GM06990 (cell line): ENCODE data around the gene ZNF512.

Experiments used
- DNase-seq: peaks from one replicate; pipeline ENCODE4 v3.0.0-alpha.2; 2011; ENCODE audit not compliant: insufficient read length; ENCODE audit errors: extremely low read depth
- H3K27me3 ChIP-seq: replicated peaks from 2 replicates; pipeline ENCODE4 v1.6.0; 2011; ENCODE audit warnings: low read length; ENCODE audit not compliant: control insufficient read depth, insufficient read depth
- H3K36me3 ChIP-seq: 2 replicates; pipeline ENCODE4 v1.5.1; 2011; ENCODE audit warnings: low read length; ENCODE audit not compliant: control insufficient read depth, insufficient read depth
- H3K4me3 ChIP-seq: replicated peaks from 2 replicates; pipeline ENCODE4 v1.5.1; 2011; ENCODE audit warnings: low read depth, mild to moderate bottlenecking, control low read depth, low read length
- TF ChIP-seq, protein P1 (sequence below): IDR thresholded peaks from 2 replicates; pipeline ENCODE4 v1.5.1; 2011; ENCODE audit warnings: low read length, control low read depth, mild to moderate bottlenecking, inconsistent platforms; ENCODE audit not compliant: insufficient read depth, poor library complexity, severe bottlenecking

The ZNF512 gene

DNA sequence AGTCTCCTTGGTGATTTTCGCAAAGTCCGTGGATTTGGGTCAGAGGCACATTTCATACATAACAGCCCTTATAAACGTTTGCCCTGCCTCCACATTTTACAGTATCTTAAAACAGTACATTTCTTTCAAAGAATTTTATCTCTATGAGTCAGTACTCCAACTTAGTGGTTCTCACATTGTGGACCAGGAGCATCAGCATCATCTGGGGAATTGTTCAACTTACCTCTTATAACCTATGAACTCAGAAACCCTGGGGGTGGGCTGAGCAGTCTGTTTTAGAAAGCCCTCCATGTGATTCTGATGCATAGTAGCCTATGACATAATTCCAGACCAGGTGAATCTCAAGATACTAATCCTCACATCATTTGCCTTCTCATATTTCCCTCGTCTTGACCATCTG is 68.2 kb downstream of the ZNF512 start:
- Histone ChIP-seq H3K4me3 (no peak overlapping the region), H3K27me3 (no peaks in the 10 kb centered on the region), H3K36me3 (peaks cover 15% of the 10 kb centered on the region)
- DNase-seq: no peak
- TF ChIP-seq, protein P1, sequence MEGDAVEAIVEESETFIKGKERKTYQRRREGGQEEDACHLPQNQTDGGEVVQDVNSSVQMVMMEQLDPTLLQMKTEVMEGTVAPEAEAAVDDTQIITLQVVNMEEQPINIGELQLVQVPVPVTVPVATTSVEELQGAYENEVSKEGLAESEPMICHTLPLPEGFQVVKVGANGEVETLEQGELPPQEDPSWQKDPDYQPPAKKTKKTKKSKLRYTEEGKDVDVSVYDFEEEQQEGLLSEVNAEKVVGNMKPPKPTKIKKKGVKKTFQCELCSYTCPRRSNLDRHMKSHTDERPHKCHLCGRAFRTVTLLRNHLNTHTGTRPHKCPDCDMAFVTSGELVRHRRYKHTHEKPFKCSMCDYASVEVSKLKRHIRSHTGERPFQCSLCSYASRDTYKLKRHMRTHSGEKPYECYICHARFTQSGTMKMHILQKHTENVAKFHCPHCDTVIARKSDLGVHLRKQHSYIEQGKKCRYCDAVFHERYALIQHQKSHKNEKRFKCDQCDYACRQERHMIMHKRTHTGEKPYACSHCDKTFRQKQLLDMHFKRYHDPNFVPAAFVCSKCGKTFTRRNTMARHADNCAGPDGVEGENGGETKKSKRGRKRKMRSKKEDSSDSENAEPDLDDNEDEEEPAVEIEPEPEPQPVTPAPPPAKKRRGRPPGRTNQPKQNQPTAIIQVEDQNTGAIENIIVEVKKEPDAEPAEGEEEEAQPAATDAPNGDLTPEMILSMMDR: no peak

DNA sequence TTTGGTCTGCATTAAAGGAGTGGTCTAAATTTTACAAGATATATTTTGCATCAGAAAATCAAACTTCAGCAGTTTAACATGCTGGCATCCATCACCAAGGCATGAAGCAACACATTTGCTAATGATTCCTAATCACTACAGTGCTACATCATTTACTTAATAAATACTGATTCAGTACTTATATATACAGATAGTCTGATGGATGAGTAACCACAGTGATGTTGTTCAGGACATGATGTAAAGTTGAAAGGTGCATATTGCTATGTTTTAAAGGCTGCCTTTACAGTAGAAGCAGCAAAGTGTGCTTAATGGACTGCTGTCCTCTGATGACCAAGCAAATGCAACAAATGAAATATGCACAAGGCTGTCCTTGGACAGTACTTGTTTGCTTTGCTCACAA is 69.5 kb downstream of the ZNF512 start:
- DNase-seq: no peak
- no peaks in the 10 kb centered on the region for H3K27me3 ChIP-seq
- no peak overlapping the region for H3K4me3 ChIP-seq
- TF ChIP-seq, protein P1: no peak
- H3K36me3 ChIP-seq: peaks cover 18% of the 10 kb centered on the region

DNA sequence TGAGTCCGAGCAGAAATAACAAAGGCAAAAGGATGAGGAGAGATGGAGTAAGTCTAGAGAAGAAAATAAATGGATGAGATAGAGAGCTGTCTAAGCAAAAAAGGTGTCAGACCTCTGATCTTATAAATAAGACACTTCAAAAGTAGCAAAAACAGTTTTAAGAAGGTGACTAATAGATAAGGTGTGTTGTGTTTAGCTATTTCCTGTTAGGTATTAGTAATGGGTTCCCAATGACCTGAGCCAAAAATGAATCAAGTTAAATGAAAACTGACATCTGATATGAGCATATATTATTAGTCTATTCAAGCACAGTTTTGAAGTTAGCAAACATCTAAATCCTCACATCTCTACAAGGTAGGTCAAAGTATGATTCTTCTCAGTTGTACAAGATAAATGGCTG is 69.9 kb downstream of the ZNF512 start:
- H3K4me3 ChIP-seq: no peak overlapping the region
- H3K27me3 ChIP-seq: no peaks in the 10 kb centered on the region
- TF ChIP-seq, protein P1: no peak
- H3K36me3 ChIP-seq: peaks cover 19% of the 10 kb centered on the region
- no peak for DNase-seq

DNA sequence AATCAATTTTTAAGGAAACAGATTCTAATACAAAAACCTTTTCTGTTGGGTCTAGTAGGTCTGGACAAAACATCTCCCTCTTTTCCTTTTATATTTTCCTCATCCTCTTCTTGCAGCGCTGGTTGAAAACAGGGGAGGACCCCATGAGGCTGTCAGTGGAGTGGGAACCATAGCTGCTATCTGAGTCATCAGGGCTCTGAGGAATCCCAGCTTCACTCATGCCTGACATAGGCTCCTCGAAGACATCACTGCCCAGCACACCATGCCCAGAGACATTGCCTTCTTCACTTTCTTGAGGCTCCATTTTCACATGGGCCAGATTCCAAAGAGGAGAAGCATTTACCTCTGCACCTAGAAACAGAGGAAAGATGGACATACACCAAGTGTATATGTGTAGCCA is 70.6 kb downstream of the ZNF512 start:
- Histone ChIP-seq H3K36me3 (peaks cover 19% of the 10 kb centered on the region), H3K27me3 (no peaks in the 10 kb centered on the region), H3K4me3 (no peak overlapping the region)
- TF ChIP-seq, protein P1: no peak
- no peak for DNase-seq

DNA sequence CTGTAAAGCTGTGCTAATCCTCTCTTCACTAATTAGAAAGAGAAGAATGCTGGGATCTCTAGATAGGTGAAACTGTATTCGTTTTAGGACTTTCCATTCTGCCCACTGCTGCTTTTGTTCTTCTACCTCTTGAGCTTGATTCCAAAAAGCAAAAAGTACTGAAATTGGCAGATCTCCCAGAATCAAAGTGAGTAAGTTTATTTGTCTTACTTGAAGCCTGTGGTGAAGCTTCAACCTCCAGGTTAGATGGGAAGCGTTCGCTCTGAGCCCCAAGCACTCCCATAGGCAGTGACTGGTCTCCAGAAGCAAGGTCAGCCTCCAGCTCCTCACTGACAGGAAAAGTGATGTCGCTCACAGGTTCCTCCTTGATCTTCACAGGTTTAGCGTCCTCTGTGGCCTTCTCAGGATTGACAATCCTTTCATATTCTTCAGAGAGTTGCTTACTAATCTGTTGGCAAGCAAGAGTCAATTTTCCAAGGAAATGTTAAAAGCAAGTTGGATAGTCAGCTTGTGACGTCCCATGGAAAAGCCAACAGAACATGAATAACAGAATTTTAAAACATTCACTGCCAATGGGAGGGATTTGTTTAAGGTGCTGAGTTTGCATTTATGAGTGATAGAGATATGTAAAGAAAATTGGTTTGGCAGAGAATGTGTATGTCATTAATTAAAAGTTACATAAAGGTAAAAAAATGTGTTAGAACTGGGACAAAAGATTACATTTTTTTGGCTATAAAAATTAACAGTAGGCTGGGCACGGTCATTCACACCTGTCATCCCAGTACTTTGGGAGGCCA is 72.5 kb downstream of the ZNF512 start:
- Histone ChIP-seq H3K27me3 (no peaks in the 10 kb centered on the region), H3K4me3 (no peak overlapping the region), H3K36me3 (peaks cover 16% of the 10 kb centered on the region)
- TF ChIP-seq, protein P1: no peak
- no peak for DNase-seq
